Muscle layer of colon (tissue), 2 donors: ENCODE data around the gene CUBN.

ENCODE experiments used
- H3K27ac ChIP-seq: one replicate; pipeline ENCODE4 v1.7.0; 2013; ENCODE audit warnings: low read depth, mild to moderate bottlenecking, low read length, moderate library complexity
- H3K27me3 ChIP-seq, 2 donors: one replicate each; pipeline ENCODE4 v1.7.0; 2013; ENCODE audit warnings: low read length in 2 of 2, mild to moderate bottlenecking in 2 of 2; ENCODE audit not compliant: insufficient read depth in 2 of 2, control insufficient read depth in 1 of 2
- H3K36me3 ChIP-seq: one replicate; pipeline ENCODE4 v1.7.0; 2013; ENCODE audit warnings: mild to moderate bottlenecking, low read length; ENCODE audit not compliant: insufficient read depth
- H3K4me1 ChIP-seq: one replicate; pipeline ENCODE4 v1.7.0; 2013; ENCODE audit warnings: mild to moderate bottlenecking, low read length; ENCODE audit not compliant: insufficient read depth
- H3K4me3 ChIP-seq, 2 donors: one replicate each; pipeline ENCODE4 v1.7.0; 2013; ENCODE audit warnings: low read length in 2 of 2, low read depth in 1 of 2, mild to moderate bottlenecking in 1 of 2, moderate library complexity in 1 of 2
- H3K9ac ChIP-seq: one replicate; pipeline ENCODE4 v1.7.0; 2013; ENCODE audit warnings: low read length
- H3K9me3 ChIP-seq: one replicate; pipeline ENCODE4 v1.7.0; 2013; ENCODE audit warnings: mild to moderate bottlenecking, low read length
- donor health status: abdominal sarcoma.
- donor health status: Adenocarcinoma of cecum.

Gene CUBN

GRCh38 chr10:16988900-16989299 lies 140.7 kb downstream of the CUBN start:
- Histone ChIP-seq H3K36me3 (no peaks in the 10 kb centered on the region), H3K4me3 (no peak overlapping the region), H3K27me3 (no peaks in the 10 kb centered on the region), H3K9ac (no peak overlapping the region), H3K27ac (no peak overlapping the region), H3K4me1 (peaks cover 14% of the 10 kb centered on the region), H3K9me3 (no peaks in the 10 kb centered on the region)

GRCh38 chr10:16987976-16988610 lies 141.5 kb downstream of the CUBN start:
- H3K9me3 ChIP-seq: no peaks in the 10 kb centered on the region
- no peak overlapping the region for H3K9ac ChIP-seq
- no peaks in the 10 kb centered on the region for H3K36me3 ChIP-seq
- peaks cover 14% of the 10 kb centered on the region for H3K4me1 ChIP-seq
- H3K4me3 ChIP-seq: no peak overlapping the region
- no peaks in the 10 kb centered on the region for H3K27me3 ChIP-seq
- H3K27ac ChIP-seq: no peak overlapping the region

GRCh38 chr10:16987206-16987621 lies 142.4 kb downstream of the CUBN start:
- Histone ChIP-seq H3K27me3 (no peaks in the 10 kb centered on the region), H3K4me1 (peaks cover 14% of the 10 kb centered on the region), H3K36me3 (no peaks in the 10 kb centered on the region), H3K4me3 (no peak overlapping the region), H3K9me3 (no peaks in the 10 kb centered on the region), H3K27ac (no peak overlapping the region), H3K9ac (no peak overlapping the region)

GRCh38 chr10:16986406-16987205 lies 143.0 kb downstream of the CUBN start:
- Histone ChIP-seq H3K4me3 (no peak overlapping the region), H3K27ac (no peak overlapping the region), H3K9ac (no peak overlapping the region), H3K9me3 (no peaks in the 10 kb centered on the region), H3K36me3 (no peaks in the 10 kb centered on the region), H3K4me1 (peaks cover 14% of the 10 kb centered on the region), H3K27me3 (no peaks in the 10 kb centered on the region)

- Histone ChIP-seq H3K27me3 (no peaks in the 10 kb centered on the region), H3K4me3 (no peak overlapping the region), H3K9ac (no peak overlapping the region), H3K4me1 (peaks cover 14% of the 10 kb centered on the region), H3K9me3 (no peaks in the 10 kb centered on the region), H3K36me3 (no peaks in the 10 kb centered on the region), H3K27ac (no peak overlapping the region)
Observed at GRCh38 chr10:16986082-16986405, 143.6 kb downstream of the CUBN start.

- no peak overlapping the region for H3K4me3 ChIP-seq
- H3K4me1 ChIP-seq: peaks cover 14% of the 10 kb centered on the region
- no peaks in the 10 kb centered on the region for H3K36me3 ChIP-seq
- H3K9ac ChIP-seq: no peak overlapping the region
- H3K27ac ChIP-seq: no peak overlapping the region
- H3K27me3 ChIP-seq: no peaks in the 10 kb centered on the region
- no peaks in the 10 kb centered on the region for H3K9me3 ChIP-seq
Observed at GRCh38 chr10:16984242-16984641, 145.4 kb downstream of the CUBN start.

- no peak overlapping the region for H3K4me3 ChIP-seq
- H3K9me3 ChIP-seq: no peaks in the 10 kb centered on the region
Observed at GRCh38 chr10:16976803-16977202, 152.8 kb downstream of the CUBN start.

GRCh38 chr10:16975188-16975587 lies 154.4 kb downstream of the CUBN start:
- Histone ChIP-seq H3K4me3 (no peak overlapping the region), H3K9ac (no peak overlapping the region), H3K9me3 (no peaks in the 10 kb centered on the region), H3K4me1 (no peaks in the 10 kb centered on the region), H3K27ac (no peak overlapping the region), H3K36me3 (no peaks in the 10 kb centered on the region), H3K27me3 (no peaks in the 10 kb centered on the region)

More at GRCh38 chr10:16976803-16977202, 152.8 kb downstream of the CUBN start:
- Histone ChIP-seq H3K36me3 (no peaks in the 10 kb centered on the region), H3K9ac (no peak overlapping the region), H3K27me3 (no peaks in the 10 kb centered on the region), H3K27ac (no peak overlapping the region), H3K4me1 (no peaks in the 10 kb centered on the region)

GRCh38 chr10:16968416-16969041 lies 161.1 kb downstream of the CUBN start:
- Histone ChIP-seq H3K27me3 (no peaks in the 10 kb centered on the region), H3K4me1 (peaks cover 23% of the 10 kb centered on the region), H3K27ac (no peak overlapping the region), H3K36me3 (no peaks in the 10 kb centered on the region), H3K9me3 (no peaks in the 10 kb centered on the region), H3K9ac (no peak overlapping the region), H3K4me3 (no peak overlapping the region)

GRCh38 chr10:16967866-16968415 lies 161.7 kb downstream of the CUBN start:
- Histone ChIP-seq H3K9ac (no peak overlapping the region), H3K4me1 (peaks cover 23% of the 10 kb centered on the region), H3K4me3 (no peak overlapping the region), H3K27ac (no peak overlapping the region), H3K27me3 (no peaks in the 10 kb centered on the region), H3K9me3 (no peaks in the 10 kb centered on the region), H3K36me3 (no peaks in the 10 kb centered on the region)

- Histone ChIP-seq H3K36me3 (no peaks in the 10 kb centered on the region), H3K9ac (no peak overlapping the region), H3K27me3 (no peaks in the 10 kb centered on the region), H3K9me3 (no peaks in the 10 kb centered on the region), H3K4me3 (no peak overlapping the region), H3K4me1 (peaks cover 23% of the 10 kb centered on the region), H3K27ac (no peak overlapping the region)
Observed at GRCh38 chr10:16966991-16967865, 162.4 kb downstream of the CUBN start.
